HG03521 (cell line): ENCODE results near the gene ITPK1.
"Not testable (repeated sequence)": the region's sequence is repeated elsewhere in the genome, so short reads cannot be mapped to it uniquely, and the experiment has no call there.

Source experiments
- ATAC-seq: cut with Tn5 transposase; IDR thresholded peaks from one replicate; pipeline ENCODE4 v1.9.1; 2021; ENCODE audit warnings: mild to moderate bottlenecking, moderate library complexity; ENCODE audit not compliant: unreplicated experiment

ITPK1 gene

DNA sequence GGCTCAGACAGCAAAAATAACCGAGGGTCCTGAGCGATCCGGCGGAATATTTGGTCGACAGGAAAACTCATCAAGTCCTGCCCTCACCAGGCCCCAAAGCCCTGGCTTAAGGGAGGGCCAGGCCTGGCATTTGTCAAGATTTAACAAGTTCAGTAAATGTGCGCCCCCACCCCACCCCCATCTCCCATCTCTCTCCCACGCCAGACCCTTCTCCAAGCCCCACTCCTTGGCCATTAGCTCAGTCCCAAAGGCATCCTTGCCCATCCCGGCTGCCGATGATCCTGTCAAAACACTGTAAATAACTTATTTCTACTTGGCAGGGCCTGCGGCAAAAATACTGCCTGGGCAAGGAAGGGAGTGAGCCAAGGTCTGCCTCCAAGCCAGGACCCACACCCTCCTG is 52.8 kb downstream of the ITPK1 start:
- no peak for ATAC-seq

GRCh38 chr14:93062013-93062412 is 53.7 kb downstream of the ITPK1 start:
- not testable (repeated sequence) for ATAC-seq

GRCh38 chr14:93061380-93062012 is 54.2 kb downstream of the ITPK1 start:
- ATAC-seq = no peak

GRCh38 chr14:93060841-93061240 is 54.9 kb downstream of the ITPK1 start:
- no peak for ATAC-seq

GRCh38 chr14:93059917-93060545 is 55.7 kb downstream of the ITPK1 start:
- ATAC-seq = no peak

GRCh38 chr14:93059260-93059659 is 56.5 kb downstream of the ITPK1 start:
- ATAC-seq = no peak

DNA sequence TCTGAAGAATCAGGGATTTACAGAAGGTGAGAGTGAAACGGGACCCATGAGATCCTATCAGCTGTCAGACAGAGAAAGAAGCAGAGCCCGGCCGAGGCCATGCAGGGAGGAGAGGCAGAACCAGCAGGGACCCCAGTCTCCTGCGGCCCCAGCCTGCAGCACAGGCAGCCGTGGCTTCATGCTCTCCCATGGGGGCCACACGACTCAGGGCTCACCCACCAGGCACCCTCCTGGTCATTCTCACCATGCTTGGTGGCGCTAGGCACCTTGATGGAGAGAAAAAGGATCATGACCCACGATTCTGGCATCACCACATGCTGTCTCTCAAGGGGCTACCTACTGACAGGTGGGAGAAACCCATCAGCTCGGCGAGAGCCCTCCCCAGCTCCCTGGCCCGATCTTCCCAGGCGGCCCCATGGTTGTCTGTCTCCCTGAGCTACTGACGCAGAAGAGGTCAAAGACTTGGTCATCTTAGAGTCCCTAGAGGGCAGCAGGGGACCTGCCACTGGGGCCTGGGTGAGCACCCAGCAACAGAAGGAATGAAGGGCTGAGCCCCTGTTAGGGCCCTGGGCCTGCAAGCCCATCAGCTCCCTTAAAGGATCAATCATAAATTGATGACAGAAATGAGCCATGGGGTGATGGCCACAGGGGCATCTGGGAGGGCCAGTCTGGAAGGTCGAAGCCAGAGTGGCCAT is 58.0 kb downstream of the ITPK1 start:
- no peak for ATAC-seq

DNA sequence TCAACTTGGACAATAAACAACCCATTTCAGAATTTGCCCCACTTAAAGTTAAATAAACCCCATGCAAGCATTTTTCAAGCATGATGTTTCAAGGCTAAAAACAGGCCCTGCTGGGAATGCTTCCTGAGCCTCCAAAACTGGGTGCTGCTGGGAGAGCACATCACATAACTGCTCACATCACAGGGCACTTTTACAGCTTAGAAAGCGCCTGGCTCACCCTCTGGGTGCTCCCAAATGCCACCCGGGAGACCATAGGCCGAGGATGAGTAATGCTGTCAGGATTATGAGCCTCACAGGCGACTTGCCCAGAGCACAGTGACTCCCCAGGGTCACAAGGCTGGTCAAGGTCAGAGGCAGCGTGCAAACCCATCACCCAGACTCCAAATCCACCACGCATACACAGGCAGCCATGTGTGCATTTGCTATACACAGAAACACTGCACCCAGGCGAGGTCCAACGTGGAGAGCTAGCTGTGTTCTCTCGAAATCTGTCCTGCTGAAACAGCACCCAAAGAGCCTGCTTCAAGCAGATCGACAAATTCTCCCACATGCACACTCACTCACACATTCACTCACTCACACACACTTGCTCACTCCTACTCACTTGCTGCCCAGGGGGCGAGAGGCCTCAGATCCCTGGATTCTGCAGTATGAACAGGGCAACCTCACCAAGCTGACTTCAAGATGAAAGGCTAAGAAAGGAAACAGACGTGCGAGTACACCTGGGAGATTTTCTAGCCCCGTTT is 58.7 kb downstream of the ITPK1 start:
- ATAC-seq = no peak

- no peak for ATAC-seq
Observed at GRCh38 chr14:93056166-93056839, 59.4 kb downstream of the ITPK1 start.

- ATAC-seq = no peak
Observed at GRCh38 chr14:93055651-93056115, 60.0 kb downstream of the ITPK1 start.

DNA sequence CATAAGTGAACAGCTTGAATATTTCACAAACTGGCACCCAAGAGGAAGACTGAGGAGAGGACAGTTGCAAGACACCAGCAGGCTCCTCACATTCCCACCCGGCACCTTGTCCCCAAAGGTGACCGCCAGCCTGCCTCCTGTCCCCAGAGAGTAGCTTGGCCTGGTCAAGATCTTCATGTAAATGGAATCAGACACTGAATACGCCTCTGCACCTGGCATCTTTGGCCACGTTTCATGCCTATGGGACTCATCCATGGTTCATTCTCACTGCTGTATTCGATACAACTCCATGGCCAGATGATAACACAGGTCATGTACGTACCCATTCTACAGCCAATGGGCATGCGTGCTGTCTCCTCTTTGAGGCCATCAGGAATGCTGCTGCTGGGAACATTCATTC is 60.8 kb downstream of the ITPK1 start:
- no peak for ATAC-seq

DNA sequence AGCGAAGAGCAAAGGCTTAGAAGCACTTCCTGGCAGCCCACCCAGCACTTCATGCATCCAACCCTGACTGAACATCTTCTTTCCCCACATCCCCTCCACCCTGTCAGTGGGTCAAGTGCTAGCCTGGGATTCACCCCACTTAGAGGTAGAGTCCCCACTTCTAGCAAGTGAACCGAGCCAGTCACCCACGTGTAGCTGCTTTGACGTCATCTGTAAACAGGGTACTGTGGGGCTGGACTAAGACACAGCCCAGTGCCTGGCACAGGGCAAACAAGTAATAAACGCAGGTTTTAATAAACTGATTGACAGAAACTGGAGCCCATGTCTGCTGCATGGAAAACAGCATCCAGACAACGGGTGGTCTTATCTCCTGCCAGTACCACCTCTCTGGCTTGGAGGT is 61.7 kb downstream of the ITPK1 start:
- ATAC-seq = no peak

DNA sequence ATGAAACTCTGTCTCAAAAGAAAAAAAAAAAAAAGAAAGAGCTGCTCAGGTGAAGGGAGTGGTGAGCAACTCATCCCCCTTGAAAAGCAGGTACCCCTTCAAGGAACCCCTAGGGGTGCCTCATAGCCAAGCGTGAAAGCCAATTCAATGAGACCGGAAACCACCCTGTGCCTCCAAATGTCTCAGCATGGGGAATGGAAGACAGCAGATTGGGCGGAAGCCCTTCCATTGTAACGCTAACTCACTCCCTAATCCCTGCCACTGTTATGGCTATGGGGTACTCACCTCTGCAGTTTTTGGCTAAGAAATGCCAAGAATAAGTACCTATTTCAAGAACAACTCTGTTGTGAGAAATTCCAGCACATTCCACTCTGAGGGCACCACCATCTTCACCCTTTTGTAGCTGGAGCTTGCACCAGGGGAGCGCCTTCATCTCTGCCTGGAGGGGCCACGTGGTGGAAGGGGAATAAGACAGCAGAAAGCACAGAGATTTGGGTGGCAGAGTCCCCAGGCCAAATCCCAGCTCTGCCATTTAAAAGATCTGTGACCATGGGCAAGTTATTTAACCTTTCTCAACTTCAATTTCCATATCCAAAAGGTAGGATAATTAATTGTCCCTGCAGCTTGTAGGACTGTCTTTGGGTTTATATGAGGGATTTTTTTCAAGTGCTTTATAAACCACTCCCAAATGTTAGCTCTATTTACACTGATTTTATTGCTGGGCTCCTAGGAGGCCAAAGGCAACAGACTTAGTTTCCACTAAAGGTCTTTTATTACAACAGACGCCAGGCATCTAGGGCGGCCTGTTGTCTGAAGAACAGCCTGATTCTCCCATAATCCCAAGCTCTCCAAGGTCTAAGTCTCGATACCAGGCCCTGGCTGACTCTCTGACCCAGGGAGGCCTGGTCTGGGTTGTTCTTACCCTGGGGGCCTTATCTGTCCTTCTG is 63.9 kb downstream of the ITPK1 start:
- ATAC-seq = no peak

- no peak for ATAC-seq
Observed at GRCh38 chr14:93050761-93051160, 65.0 kb downstream of the ITPK1 start.

- no peak for ATAC-seq
Observed at GRCh38 chr14:93049867-93050331, 65.8 kb downstream of the ITPK1 start.

- no peak for ATAC-seq
Observed at GRCh38 chr14:93049315-93049714, 66.4 kb downstream of the ITPK1 start.

DNA sequence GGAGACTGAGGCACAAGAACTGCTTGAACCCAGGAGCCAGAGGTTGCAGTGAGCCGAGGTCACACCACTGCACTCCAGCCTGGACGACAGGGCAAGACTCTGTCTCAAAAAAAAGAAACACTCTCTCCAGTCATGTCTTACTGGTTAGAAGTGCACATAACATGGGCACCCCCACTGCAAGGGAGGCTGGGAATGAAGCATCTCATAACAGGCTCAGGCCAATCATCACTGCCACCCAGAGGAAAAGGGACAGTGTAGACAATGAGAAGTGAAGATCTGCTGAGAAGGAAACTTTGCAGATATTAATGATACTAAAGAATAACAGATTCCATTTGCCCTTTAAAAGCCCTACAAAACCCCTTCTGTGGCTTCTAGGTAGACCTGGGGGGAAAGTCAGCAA is 66.9 kb downstream of the ITPK1 start:
- no peak for ATAC-seq

DNA sequence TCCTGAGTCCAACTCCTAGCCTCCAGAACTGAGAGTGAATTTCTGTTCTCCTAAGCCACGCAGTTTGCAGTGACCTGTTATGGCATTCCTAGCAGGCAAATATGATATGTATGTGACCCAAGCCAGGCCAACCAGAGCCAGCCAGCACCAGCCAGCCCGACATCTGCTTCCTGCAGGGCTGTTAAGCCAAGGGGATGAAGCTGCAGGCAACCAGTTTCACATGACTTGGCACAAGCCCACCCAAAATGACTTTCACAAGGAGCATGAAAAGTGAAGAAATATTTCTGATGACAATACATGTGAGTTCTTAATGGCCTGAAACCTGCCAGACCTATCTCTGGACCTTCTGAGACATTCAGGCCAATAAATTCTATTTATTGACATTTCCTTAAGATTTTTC is 68.1 kb downstream of the ITPK1 start:
- no peak for ATAC-seq

DNA sequence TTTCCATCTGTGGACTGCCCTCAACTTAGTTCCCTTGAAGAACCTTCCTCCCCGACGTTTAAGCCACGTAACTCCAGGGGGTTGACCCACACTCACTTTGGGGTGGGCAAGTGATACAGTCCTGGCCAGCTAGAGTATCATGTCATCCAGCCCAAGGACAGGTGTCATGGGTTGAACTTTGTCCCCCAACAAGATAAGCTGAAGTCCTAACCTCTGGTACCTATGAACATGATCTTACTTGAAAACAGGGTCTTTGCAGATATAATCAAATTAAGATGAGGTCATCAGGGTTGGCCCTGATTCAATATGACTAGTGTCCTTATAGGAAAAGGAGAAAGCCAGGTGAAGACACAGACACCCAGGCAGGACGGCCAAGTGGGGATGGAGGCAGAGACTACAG is 68.6 kb downstream of the ITPK1 start:
- ATAC-seq = no peak

GRCh38 chr14:93046705-93047050 is 69.0 kb downstream of the ITPK1 start:
- no peak for ATAC-seq
